Stimulated activated CD8-positive, alpha-beta memory T cell treated with anti-CD3 and anti-CD28 coated beads, Interleukin-12 subunit alpha, Interleukin-12 subunit beta, amount 100 ng/mL, for 24 hours (primary cell): Measurements from ENCODE around the gene IFNGR2.
"Not testable (repeated sequence)": the region's sequence is repeated elsewhere in the genome, so short reads cannot be mapped to it uniquely, and the experiment has no call there.

Experiments
- DNase-seq: peaks from one replicate; pipeline ENCODE4 v3.0.0-alpha.2; 2020; ENCODE audit errors: extremely low read depth

IFNGR2 gene

DNA sequence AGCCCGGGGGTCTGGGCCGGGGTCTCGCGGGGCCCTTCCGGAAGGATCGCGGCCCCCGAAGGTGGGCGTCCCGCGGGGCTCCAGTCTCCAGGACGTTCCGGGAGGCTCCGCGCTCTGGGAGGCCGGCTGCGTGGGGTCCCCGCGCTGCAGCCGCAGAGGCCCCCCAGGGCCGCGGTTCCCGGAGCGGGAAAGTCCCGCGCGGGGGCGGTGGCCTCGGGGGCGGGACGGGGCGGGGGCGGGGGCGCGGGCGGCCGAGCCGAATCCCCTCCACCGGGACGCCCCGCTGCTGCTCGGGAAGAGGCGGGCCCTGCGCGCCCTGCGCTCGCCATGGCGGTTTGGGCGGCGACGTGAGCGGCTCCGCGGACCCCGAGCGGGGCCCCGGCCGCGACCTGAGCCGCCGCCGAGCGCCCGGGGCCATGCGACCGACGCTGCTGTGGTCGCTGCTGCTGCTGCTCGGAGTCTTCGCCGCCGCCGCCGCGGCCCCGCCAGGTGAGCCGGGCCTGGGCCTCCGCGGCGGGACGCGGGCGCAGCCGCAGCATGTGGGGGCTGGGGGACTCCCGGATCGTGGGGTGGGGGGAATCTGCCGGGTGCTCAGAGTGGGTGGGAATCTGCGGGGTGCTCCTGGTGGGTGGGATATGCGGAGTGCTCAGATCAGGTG lies at the start of gene IFNGR2:
Gene IFNGR2 (plus strand): TSS at position 286 of the 658 bp plus-strand sequence. CDS start 131 bp downstream, at position 417.
- DNase-seq: no peak

DNA sequence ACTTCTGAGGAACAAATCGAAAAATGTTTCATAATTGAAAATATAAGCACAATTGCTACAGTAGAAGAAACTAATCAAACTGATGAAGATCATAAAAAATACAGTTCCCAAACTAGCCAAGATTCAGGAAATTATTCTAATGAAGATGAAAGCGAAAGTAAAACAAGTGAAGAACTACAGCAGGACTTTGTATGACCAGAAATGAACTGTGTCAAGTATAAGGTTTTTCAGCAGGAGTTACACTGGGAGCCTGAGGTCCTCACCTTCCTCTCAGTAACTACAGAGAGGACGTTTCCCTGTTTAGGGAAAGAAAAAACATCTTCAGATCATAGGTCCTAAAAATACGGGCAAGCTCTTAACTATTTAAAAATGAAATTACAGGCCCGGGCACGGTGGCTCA lies 47.9 kb upstream of the IFNGR2 start:
- no peak for DNase-seq

DNA sequence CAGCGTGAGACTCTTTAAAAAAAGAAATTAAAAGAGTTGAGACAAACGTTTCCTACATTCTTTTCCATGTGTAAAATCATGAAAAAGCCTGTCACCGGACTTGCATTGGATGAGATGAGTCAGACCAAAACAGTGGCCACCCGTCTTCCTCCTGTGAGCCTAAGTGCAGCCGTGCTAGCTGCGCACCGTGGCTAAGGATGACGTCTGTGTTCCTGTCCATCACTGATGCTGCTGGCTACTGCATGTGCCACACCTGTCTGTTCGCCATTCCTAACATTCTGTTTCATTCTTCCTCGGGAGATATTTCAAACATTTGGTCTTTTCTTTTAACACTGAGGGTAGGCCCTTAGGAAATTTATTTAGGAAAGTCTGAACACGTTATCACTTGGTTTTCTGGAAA lies 47.2 kb upstream of the IFNGR2 start:
- DNase-seq: no peak

DNA sequence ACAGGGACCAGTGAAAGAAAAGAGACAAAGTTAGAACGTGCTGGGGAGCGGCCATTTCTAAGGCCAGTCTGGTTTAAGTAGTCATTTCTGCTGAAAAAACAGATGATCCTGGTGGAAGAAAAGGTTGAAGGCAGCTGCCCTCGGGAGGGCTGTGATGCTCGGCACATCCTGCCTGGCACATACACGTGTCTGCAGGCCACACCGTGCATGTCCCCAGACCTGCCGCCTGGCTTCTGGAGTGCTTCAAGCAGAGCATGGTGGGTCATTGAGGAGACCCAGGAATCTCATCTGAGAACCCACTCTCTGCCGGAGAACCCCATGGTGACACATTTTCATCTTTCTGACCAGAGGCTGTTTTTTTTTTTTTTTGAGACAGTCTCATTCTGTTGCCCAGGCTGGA lies 46.0 kb upstream of the IFNGR2 start:
- DNase-seq: no peak

- DNase-seq: no peak
Measured at GRCh38 chr21:33359446-33359845, 43.8 kb upstream of the IFNGR2 start.

DNA sequence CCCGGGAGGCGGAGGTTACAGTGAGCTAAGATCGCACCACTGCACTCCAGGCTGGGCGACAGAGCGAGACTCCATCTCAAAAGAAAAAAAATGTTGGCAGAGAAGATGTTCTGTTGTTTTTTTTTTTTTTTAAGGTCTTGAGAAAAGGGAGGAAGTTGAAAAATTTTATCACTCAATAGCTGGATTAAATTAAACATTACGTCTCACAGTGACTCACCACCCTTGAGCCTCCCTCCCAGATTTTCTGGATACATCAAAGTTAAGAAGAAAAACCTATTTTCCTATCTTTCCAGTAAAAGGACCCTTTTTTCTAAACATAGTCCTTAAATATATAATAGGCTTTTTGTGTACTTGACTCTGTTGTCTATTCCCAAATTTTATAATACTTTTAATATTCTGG lies 42.9 kb upstream of the IFNGR2 start:
- DNase-seq: no peak

DNA sequence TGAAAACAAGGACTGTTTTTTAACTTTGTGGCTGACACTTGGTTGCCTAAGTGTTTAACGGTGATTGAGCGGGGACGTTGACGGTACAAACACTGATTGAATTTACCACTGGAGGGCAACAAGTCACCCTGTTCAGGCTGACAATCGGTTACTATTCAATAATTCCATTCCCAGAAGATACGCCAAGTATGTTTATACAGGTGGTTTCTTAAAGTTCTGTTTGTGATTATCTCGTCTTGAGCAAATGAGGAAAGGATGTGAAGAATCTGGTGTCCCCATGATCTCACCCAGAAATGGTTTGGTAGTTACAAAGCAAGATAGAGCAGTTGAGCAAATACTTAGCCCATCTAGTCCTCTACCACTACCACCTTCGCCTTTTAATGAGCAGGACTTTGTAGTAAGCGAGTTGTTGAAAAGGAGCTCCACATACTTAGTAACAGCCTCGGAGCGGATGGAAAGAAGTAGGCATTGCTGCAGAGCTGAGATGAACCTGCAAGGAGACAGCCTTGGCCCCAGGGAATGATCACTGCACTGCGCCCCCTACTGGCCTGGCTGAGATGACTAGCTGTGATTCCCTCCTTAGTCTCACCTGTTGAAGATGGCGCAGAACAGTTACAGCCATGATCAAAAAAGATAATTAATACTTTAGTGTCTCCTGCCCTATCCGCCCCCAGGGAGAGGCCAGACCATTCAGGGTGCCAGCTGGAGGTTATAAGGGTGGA lies 42.2 kb upstream of the IFNGR2 start:
- peak; percentile 61 for DNase-seq

GRCh38 chr21:33362044-33362555 lies 41.1 kb upstream of the IFNGR2 start:
- DNase-seq: no peak

GRCh38 chr21:33363911-33364609 lies 39.2 kb upstream of the IFNGR2 start:
- DNase-seq: not testable (repeated sequence)

DNA sequence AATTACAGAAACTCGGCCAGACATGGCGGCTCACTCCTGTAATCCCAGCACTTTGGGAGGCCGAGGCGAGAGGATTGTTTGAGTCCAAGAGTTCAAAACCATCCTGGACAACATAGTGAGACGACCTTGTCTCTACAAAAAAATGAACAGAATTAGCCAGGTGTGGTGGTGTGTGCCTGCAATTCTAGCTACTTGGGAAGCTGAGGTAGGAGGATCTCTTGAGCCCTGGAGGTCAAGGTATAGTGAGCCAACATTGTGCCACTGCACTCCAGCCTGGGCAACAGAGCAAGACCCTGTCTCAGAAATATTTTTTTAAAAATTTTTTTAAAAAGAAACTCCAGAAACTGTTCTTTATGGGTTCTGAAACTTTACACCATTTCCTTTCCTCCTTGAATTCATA lies 38.4 kb upstream of the IFNGR2 start:
- DNase-seq: no peak

DNA sequence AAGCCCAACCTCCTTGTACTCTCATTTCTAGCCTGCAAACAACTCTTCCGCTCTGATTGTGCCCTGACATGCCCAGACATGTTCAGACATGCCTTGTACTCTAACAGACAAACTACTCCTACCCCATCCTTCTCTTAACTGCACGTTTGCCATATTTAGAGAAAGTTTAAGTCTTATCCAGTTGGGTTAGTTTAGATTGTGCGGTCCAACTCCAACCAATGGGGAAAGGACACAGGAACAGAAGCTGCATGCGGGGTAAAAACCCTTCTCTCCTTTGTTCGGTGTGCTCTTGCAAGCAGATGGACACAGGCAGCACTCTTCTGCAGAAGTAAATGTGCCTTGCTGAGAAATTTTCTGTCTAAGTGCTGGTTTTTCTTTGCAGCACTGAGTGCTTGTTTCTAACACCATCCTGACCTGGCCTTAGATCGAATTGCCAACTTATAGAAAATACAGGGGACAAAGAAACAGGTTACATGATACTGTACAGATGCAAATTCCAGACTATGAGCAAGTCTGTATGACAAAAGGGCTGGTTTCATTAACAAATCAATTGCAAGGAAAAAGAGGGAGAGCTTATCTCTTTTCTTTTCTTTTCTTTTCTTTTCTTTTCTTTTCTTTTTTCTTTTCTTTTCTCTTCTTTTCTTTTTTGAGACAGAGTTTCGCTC lies 35.8 kb upstream of the IFNGR2 start:
- no peak for DNase-seq

DNA sequence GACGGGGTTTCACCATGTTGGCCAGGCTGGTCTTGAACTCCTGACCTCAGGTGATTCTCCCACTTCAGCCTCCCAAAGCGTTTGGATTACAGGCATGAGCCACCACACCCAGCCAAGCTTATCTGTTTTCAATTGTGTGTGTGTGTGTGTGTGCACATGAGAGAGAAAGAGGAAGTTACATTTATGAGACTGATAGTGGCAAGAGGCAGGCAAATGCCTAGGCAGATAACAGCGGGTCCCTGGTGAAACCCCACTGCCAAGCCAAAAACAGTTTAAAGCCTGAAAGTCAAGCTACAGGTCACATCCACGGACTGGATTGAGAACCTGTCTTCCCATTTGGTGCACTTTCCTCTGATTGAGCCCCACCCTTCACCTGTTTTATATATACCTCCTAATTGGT lies 35.1 kb upstream of the IFNGR2 start:
- no peak for DNase-seq

DNA sequence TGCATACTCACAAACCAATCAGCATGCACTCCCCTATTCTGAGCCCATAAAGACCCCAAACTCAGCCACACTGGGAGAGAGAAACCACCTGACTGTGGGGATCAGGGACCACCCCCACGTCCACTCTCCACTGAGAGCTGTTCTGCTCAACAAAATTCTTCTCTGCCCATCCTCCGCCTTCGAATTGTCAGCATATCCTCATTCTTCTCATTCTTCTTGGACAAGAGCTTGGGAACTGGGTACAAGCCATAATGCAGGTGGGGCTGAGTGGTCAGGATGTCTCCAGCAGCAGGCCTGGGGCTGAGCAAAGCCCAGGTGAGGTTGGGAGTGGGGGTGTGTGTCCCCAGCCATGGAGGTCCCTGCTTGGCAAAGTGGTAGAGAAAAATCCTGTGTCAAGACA lies 34.6 kb upstream of the IFNGR2 start:
- DNase-seq: no peak

DNA sequence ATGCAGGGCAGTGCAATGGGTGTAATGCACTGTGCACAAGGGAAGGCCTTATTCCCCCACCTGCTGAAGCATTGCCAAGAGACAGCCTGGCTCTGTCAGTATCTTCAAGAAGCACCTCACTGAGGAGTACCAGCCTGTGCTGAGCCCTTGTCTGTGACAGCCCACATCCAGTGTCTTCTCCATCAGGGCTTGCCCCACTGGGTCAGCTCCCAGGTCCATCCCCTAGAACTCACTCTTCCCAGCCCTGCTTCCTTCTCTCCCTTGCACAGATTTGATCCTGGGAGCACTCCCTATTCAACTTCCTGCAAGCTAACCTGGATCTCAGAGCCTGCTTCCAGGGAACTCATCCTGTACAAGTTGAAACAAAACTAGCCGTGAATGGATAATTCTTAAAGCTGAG lies 33.6 kb upstream of the IFNGR2 start:
- no peak for DNase-seq

GRCh38 chr21:33370305-33370704 lies 32.9 kb upstream of the IFNGR2 start:
- no peak for DNase-seq

DNA sequence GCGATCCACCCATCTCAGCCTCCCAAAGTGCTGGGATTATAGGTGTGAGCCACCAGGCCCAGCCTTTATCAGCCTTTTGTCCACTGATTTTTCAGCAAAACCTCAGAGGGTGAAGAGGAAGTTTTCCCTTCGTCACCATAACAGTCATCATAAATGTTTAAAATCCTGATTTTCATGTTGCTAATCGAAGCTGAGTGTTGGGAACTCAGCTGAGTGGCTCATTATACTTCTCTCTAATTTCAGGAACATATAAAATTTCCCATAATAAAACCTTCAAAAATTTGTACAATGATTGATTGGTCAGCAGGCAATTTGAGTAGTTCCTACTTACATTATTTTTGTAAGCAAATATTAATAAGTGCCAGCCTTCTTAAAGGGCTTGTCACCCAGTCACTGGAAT lies 31.8 kb upstream of the IFNGR2 start:
- DNase-seq: no peak

- DNase-seq: no peak
Measured at GRCh38 chr21:33372582-33372981, 30.6 kb upstream of the IFNGR2 start.

- DNase-seq: no peak
Measured at GRCh38 chr21:33373451-33373850, 29.8 kb upstream of the IFNGR2 start.

GRCh38 chr21:33374080-33374449 lies 29.1 kb upstream of the IFNGR2 start:
- DNase-seq: no peak

DNA sequence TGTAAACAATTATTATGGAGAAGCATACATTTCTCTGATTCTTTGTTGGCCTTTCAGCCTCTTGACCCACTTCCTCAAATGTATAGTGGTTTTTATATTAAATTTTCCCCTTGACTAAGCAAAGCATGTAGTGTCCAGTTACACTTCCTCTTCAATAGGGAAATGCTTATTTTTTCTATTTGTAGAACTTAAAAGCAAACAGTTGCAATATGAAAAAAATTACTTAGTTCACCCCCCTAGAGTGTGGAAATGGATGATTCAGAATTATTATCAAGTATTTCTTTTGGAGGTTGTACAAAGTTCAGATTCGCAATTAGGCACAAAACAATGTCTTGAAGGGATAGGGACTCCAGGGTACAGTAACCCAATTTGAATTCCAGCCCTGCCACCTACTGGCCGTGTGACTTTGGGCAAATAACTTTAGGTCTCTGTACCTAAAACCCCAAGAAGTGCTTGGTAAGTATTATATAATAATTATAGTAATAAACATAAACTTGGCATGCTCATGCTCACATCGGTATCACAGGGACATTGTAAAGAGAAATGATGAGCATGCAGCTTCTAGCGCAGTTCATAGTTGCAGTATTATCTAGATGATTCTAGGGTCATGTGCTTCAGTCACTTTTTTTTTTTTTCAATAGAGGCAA lies 28.6 kb upstream of the IFNGR2 start:
- no peak for DNase-seq

DNA sequence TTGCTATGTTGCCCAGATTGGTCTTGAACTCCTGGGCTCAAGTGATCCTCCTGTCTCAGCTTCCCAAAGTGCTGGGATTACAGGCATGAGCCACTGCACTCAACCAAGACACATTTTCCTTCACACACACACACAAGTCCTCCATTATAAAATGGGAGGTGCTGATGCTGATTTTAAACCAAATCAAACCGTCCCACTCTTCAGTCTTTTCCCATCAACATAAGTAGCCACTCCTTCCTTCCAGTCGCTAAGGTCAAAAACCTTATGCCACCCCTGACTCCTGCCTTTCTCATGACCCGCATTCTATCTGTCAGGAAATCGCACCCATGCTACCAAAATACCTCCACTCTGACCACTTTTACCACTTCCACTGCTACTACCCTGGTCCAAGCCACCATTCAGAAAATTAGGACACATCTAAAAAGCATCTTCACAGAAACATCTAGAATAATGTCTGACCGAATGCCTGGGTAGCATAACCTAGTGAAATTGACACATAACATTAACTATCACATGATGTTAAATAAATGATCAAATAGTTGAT lies 28.0 kb upstream of the IFNGR2 start:
- DNase-seq: no peak
